Choroid plexus epithelial cell (primary cell): Measurements from ENCODE around the gene ETFA.

ENCODE experiments used
- DNase-seq: peaks from one replicate; pipeline ENCODE4 v3.0.0-alpha.2; 2010; ENCODE audit warnings: low read depth
- H3K4me3 ChIP-seq: 2 replicates; pipeline ENCODE4 v1.5.1; 2011; ENCODE audit warnings: low read depth, mild to moderate bottlenecking, control low read depth, low read length, moderate library complexity
- CTCF ChIP-seq: conservative IDR thresholded peaks from 2 replicates; pipeline ENCODE4 v1.5.1; 2011; ENCODE audit warnings: low read depth, mild to moderate bottlenecking, control low read depth, inconsistent platforms, low read length, moderate library complexity

Gene ETFA

GRCh38 chr15:76179023-76179422 is 132.2 kb downstream of the ETFA start:
- no peak overlapping the region for H3K4me3 ChIP-seq
- TF ChIP-seq CTCF: no peak
- no peak for DNase-seq

- DNase-seq: no peak
- no peak overlapping the region for H3K4me3 ChIP-seq
- TF ChIP-seq CTCF: no peak
These were observed 132.8 kb downstream of the ETFA start for GRCh38 chr15:76178296-76179000.

GRCh38 chr15:76177491-76178040 is 133.7 kb downstream of the ETFA start:
- H3K4me3 ChIP-seq: no peak overlapping the region
- TF ChIP-seq CTCF: no peak
- DNase-seq: no peak

GRCh38 chr15:76176487-76177085 is 134.7 kb downstream of the ETFA start:
- no peak for TF ChIP-seq CTCF
- no peak overlapping the region for H3K4me3 ChIP-seq
- no peak for DNase-seq

- no peak for DNase-seq
- no peak for TF ChIP-seq CTCF
- no peak overlapping the region for H3K4me3 ChIP-seq
These were observed 135.2 kb downstream of the ETFA start for GRCh38 chr15:76176059-76176458.

GRCh38 chr15:76175442-76175841 is 135.8 kb downstream of the ETFA start:
- no peak overlapping the region for H3K4me3 ChIP-seq
- TF ChIP-seq CTCF: no peak
- DNase-seq: no peak

- no peak overlapping the region for H3K4me3 ChIP-seq
- DNase-seq: no peak
- TF ChIP-seq CTCF: no peak
These were observed 136.6 kb downstream of the ETFA start for GRCh38 chr15:76174654-76175053.
